Measurements from ENCODE around the gene VPS11.

VPS11 gene

GRCh38 chr11:119126675-119127268 is 59.2 kb downstream of the VPS11 start:
- no peak for DNase-seq

- DNase-seq: no peak
Measured at GRCh38 chr11:119130662-119131061, 63.0 kb downstream of the VPS11 start.

All from CD4-positive, alpha-beta T cell treated with Interleukin-4 for 1 hour (primary cell).